GM19455 (cell line): ENCODE results near the gene DNASE1L3.

ENCODE experiments used
- ATAC-seq: cut with Tn5 transposase; IDR thresholded peaks from one replicate; pipeline ENCODE4 v1.9.1; 2021; ENCODE audit not compliant: unreplicated experiment

DNASE1L3 gene

GRCh38 chr3:58180099-58180880 is 30.5 kb downstream of the DNASE1L3 start:
- no peak for ATAC-seq

DNA sequence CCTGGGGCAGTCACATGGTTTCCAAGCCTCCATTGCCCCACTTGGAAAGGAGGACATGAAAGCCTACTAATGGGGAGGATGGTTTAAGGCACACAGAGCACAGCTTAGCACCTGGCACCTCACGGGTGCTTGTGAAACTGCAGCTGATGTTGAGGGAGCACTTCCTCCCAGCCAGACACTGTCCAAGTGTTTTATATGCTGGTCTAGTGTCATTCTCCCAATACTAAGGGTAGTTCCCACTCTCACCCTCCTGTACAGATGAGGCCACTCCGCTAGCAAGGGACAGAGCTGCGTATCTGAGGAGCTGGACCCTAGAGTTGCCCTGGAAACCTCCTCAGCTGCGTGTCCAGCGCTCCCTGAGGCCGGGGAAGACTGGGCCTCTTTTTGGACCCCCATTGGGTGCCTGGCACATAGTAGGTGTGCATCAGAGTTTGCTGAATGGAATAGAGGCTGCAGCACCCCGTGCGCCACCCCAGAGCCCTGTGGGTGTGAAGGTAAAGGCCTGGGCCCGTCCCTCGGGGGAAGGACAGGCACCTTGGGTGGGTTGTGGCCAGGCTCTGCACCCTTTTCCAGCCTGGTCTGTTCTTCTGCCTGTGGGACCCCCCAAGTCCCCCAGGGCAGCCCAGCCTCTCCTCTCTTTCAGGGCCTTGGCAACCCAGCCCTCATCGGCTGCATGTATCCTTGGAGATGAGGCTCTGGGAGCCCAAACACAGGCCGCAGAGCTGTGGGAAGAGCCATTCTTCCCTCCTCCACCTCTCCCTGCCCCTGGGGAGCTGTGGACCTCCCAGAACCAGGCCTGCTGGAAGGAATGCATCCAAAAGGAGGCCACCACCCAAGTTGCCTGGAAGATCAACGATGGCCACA is 31.3 kb downstream of the DNASE1L3 start:
- no peak for ATAC-seq

- ATAC-seq, result no peak
Measured at GRCh38 chr3:58178528-58179234, 32.1 kb downstream of the DNASE1L3 start.

DNA sequence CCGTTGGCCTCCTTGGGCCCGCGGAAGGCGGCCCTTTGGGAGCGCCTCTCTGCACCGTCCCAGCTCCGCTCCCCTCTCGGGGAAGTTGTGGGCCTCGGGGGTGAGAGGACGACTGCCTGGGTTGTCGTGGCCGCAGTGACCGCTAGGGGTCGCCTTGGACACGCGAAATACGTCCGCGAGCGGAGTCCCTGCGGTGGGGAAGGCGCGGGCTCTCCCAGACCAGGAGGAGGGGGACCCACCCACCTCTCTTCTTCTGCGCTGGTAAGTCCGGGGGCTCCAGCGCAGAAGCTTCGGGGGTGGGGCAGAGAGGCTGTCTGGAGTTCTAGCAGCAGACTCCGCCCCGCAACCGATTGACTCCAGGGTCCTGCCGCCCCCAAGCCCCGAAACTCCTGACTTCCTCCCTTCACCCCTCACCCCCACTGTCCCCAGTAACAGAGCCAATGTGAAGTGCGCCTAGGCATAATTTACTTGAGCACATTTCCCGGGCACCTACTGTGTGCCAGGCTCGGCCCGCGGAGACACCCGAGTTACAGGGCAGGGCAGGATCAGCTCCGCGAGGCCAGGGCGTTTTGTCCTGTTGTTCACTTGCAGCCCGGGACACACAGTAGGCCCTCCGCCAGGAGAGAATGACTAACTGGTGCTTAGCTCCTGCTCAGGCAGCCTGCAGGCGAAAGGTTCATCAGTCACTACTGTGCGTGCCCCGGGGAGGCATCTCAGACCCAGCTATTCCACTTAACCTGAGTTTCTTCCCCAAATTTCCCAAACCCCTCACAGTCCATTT is 32.8 kb downstream of the DNASE1L3 start:
- ATAC-seq, result peak; percentile 87

GRCh38 chr3:58176827-58177489 is 33.8 kb downstream of the DNASE1L3 start:
- ATAC-seq, result no peak

DNA sequence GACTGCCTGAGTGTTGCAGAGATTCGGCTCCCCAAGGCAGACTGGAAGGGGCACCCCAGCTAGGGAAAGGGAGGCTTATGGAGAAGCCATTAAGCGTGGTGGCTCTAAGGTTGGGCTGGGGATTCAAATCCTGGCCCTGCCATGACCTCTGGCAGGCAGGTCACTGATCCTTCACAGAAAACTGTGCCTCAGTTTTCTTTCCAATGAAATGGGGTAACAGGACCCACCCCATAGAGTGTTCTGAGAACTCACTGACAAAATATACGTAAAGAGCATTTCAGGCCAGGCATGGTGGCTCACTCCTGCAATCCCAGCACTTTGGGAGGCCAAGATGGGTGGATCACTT is 34.6 kb downstream of the DNASE1L3 start:
- no peak for ATAC-seq

DNA sequence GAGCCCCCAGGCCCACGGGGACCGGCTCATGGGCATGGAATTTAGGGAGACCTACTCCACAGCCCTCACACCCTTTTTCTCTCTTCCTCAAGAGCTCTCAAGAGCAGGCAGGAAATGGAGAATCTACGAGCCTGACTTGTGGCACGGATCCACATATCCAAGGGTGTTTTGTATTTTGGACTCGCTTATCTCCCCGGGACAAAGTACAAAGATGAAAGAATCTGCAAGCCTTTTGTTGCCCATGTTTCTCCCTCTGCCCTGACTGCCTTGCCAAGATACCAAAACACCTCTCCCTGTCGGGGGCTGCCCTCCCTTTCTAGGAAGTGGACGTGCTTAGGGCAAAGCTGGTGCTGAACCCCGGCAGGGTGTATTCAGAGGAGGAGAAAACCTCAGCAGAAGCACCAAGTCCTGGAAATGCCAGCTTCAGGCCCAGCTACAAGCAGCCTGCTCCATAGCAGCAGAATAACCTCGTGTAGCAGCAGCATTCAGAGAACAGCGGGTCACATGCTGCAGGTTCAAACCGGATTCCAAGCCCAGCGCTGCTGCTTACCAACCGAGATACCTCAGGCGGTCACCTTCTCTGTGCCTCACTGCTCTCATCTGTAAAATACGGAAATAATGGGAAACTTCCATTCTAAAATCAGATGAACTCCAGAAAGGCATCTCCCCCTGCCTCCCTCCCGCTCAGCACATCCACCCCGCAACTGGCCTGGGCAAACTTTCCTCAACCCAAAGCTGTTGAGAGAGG is 35.2 kb downstream of the DNASE1L3 start:
- no peak for ATAC-seq

GRCh38 chr3:58175187-58175436 is 35.7 kb downstream of the DNASE1L3 start:
- ATAC-seq, result no peak

GRCh38 chr3:58173669-58174398 is 36.9 kb downstream of the DNASE1L3 start:
- no peak for ATAC-seq

- ATAC-seq, result no peak
Measured at GRCh38 chr3:58173029-58173668, 37.6 kb downstream of the DNASE1L3 start.

DNA sequence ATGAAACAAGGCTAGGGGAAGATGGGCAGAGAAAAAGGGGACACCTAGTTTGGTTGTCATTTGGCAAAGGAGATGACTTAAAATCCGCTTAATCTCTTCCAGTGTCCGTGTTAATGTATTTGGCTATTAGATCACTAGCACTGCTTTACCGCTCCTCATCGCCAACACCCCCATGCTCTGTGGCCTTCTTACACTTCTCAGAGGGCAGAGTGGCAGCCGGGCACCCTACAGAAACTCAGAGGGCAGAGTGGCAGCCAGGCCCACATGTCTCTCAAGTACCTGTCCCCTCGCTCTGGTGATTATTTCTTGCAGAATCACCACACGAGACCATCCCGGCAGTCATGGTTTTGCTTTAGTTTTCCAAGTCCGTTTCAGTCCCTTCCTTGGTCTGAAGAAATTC is 39.6 kb downstream of the DNASE1L3 start:
- ATAC-seq, result no peak

GRCh38 chr3:58170376-58170775 is 40.4 kb downstream of the DNASE1L3 start:
- no peak for ATAC-seq

GRCh38 chr3:58169371-58169770 is 41.4 kb downstream of the DNASE1L3 start:
- no peak for ATAC-seq

- no peak for ATAC-seq
Measured at GRCh38 chr3:58168498-58168897, 42.3 kb downstream of the DNASE1L3 start.

- ATAC-seq, result peak; percentile 68
Measured at GRCh38 chr3:58167431-58168351, 43.1 kb downstream of the DNASE1L3 start.

DNA sequence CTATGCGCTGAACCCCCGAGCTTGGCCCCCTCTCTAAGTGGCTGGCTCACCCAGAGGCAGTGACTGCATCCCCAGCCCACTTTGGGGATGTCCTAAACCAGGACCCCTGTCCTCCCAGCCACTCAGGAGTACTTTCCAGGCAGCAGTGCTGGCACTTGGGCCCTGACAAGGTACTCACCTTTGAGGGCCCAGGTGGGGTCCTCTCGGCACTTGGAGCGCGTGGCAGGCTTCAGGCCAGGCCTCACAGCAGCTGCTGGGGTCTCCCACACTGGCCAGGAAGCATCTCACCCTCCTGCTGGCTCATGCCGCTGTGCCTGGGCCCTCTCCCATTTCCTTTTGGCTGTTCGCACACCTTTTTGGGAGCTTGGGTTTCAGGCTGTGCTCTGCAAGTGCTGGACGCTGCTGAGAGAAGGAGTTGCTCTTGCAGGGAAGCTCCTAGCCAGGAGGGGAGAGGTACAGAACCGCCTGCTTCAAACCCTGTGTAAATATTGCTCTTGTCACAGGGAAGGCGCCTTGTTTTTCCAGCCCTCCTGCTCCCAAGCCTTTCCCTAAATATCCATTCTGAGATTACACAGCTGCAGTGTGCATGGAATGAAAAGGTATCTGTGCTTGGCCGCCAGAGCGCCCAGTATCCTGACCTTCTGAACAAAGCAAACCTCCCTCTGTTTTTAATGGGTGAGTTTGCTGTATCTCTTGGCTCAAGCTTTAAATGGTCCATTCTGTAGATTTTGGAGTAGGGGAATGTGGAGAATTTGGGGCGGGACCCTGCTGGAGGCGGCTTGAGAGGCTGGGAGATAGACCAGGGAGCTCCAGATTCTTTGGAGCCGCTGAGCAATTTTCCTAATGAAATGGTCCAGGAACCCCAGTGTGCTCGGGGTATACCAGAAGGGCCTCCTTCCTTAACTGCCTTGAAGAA is 45.6 kb downstream of the DNASE1L3 start:
- no peak for ATAC-seq
